Measurements from ENCODE around the gene FAM174B.

The FAM174B gene

DNA sequence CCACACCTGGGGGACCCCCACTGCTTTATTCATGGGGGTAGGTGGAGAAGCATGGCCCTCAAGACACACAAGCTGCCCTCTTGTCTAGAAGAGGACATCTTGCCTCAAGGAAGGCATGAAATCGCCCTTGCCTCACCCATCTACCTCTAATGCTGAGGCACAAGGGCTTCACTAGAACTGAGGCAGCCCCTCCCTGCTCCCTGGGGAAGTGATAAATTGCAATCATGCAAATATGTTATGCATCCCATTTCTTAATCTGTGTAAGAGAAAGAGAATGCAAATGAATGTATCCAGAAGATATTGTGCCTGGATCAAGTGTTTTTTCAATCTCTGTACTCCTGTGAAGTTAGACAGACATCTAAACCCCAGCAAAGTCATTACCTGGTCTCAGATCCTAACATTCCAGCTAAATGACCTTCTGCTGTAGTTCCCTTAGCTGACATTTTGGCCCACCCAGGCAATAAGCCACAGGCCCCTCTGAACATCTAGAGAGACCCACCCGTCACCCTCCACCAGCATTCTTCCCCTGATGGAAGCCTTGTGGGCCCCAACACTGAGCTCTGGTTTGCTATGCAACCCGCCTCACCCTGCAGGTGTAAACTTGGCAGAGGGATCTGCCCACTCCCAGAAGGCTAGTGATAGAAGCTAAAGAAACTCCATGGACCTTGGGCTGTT is 53.8 kb downstream of the FAM174B start:
- no peak for DNase-seq (ENCODE audit: low read depth in 1 of 2, low spot score in 1 of 2)
- Histone ChIP-seq H3K27ac (replicated peaks) (no peak overlapping the region), H3K27me3 (ENCODE audit: insufficient read depth, poor library complexity, severe bottlenecking) (peaks cover 5% of the 10 kb centered on the region), H3K4me3 (replicated peaks; ENCODE audit: insufficient read depth, low read length) (no peak overlapping the region)
- TF ChIP-seq SPI1 (IDR thresholded peaks at IDR 0.05; ENCODE audit: borderline replicate concordance, low read depth) (no peak), GABPA (IDR thresholded peaks at IDR 0.05; ENCODE audit: low read depth) (no peak), POLR2AphosphoS5 (IDR thresholded peaks at IDR 0.05; ENCODE audit: low read depth) (no peak)
- TF ChIP-seq, protein P1, sequence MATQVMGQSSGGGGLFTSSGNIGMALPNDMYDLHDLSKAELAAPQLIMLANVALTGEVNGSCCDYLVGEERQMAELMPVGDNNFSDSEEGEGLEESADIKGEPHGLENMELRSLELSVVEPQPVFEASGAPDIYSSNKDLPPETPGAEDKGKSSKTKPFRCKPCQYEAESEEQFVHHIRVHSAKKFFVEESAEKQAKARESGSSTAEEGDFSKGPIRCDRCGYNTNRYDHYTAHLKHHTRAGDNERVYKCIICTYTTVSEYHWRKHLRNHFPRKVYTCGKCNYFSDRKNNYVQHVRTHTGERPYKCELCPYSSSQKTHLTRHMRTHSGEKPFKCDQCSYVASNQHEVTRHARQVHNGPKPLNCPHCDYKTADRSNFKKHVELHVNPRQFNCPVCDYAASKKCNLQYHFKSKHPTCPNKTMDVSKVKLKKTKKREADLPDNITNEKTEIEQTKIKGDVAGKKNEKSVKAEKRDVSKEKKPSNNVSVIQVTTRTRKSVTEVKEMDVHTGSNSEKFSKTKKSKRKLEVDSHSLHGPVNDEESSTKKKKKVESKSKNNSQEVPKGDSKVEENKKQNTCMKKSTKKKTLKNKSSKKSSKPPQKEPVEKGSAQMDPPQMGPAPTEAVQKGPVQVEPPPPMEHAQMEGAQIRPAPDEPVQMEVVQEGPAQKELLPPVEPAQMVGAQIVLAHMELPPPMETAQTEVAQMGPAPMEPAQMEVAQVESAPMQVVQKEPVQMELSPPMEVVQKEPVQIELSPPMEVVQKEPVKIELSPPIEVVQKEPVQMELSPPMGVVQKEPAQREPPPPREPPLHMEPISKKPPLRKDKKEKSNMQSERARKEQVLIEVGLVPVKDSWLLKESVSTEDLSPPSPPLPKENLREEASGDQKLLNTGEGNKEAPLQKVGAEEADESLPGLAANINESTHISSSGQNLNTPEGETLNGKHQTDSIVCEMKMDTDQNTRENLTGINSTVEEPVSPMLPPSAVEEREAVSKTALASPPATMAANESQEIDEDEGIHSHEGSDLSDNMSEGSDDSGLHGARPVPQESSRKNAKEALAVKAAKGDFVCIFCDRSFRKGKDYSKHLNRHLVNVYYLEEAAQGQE (IDR thresholded peaks at IDR 0.05; ENCODE audit: insufficient replicate concordance, low read depth), result no peak
- TF ChIP-seq, protein P2, sequence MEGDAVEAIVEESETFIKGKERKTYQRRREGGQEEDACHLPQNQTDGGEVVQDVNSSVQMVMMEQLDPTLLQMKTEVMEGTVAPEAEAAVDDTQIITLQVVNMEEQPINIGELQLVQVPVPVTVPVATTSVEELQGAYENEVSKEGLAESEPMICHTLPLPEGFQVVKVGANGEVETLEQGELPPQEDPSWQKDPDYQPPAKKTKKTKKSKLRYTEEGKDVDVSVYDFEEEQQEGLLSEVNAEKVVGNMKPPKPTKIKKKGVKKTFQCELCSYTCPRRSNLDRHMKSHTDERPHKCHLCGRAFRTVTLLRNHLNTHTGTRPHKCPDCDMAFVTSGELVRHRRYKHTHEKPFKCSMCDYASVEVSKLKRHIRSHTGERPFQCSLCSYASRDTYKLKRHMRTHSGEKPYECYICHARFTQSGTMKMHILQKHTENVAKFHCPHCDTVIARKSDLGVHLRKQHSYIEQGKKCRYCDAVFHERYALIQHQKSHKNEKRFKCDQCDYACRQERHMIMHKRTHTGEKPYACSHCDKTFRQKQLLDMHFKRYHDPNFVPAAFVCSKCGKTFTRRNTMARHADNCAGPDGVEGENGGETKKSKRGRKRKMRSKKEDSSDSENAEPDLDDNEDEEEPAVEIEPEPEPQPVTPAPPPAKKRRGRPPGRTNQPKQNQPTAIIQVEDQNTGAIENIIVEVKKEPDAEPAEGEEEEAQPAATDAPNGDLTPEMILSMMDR (IDR thresholded peaks at IDR 0.05; ENCODE audit: insufficient read depth, low read length), result no peak

DNA sequence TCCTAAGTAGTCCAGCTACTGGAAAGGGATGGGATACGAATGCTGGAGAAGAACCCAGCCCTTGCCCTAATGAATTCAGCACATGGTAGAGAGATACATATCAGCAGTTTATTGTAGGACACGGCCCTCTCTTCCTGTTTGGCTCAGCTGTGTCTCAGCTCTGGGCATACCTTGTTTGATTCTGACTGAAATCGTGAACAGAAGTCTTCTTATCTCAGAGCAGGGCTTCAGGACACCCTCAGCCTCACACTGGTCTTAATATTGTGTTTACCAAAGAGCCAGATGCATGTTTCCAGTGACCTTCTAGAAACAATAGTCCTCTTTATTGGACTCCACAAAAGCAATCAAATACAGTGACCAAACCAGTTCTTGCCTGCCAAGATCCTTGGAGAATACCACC is 54.7 kb downstream of the FAM174B start:
- no peak for DNase-seq (ENCODE audit: low read depth in 1 of 2, low spot score in 1 of 2)
- Histone ChIP-seq H3K27ac (replicated peaks) (no peak overlapping the region), H3K27me3 (ENCODE audit: insufficient read depth, poor library complexity, severe bottlenecking) (peaks cover 6% of the 10 kb centered on the region), H3K4me3 (replicated peaks; ENCODE audit: insufficient read depth, low read length) (no peak overlapping the region)
- TF ChIP-seq POLR2AphosphoS5 (IDR thresholded peaks at IDR 0.05; ENCODE audit: low read depth) (no peak), SPI1 (IDR thresholded peaks at IDR 0.05; ENCODE audit: borderline replicate concordance, low read depth) (no peak), GABPA (IDR thresholded peaks at IDR 0.05; ENCODE audit: low read depth) (no peak)
- TF ChIP-seq, protein P2 (IDR thresholded peaks at IDR 0.05; ENCODE audit: insufficient read depth, low read length), result no peak
- TF ChIP-seq, protein P1 (IDR thresholded peaks at IDR 0.05; ENCODE audit: insufficient replicate concordance, low read depth), result no peak

DNA sequence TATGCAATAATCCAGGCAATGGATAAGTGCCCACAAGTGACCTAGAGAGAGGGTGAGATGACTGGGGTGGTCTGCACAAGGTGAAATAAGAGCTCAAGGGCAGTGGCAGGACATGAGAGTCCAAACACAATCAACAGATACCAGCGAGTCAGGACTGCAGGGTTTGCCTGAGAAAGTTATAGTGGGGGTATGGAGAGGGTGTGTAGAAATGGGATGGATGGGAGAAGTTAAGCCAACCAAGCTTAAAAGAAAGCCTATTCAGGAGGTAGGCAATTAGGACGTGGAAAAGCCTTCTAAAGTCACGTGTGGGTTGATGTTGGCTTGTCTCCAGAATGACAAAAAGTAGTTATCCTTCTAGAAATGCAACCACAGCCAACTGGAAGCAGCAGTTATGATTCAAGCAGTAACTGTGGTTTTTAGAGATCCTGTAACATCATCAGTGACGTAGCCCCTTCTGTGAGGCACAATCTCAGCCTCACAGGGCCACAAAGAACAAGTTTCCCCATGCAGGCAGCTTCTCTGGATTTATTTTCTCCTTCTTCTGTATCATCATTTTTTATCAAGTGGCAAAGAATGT is 56.1 kb downstream of the FAM174B start:
- TF ChIP-seq, protein P1 (IDR thresholded peaks at IDR 0.05; ENCODE audit: insufficient replicate concordance, low read depth), result no peak
- no peak for TF ChIP-seq POLR2AphosphoS5 (IDR thresholded peaks at IDR 0.05; ENCODE audit: low read depth)
- TF ChIP-seq SPI1 (IDR thresholded peaks at IDR 0.05; ENCODE audit: borderline replicate concordance, low read depth), result no peak
- TF ChIP-seq, protein P2 (IDR thresholded peaks at IDR 0.05; ENCODE audit: insufficient read depth, low read length), result no peak
- no peak for TF ChIP-seq GABPA (IDR thresholded peaks at IDR 0.05; ENCODE audit: low read depth)
- peaks cover 6% of the 10 kb centered on the region for H3K27me3 ChIP-seq (ENCODE audit: insufficient read depth, poor library complexity, severe bottlenecking)
- no peak overlapping the region for H3K4me3 ChIP-seq (replicated peaks; ENCODE audit: insufficient read depth, low read length)
- no peak for DNase-seq (ENCODE audit: low read depth in 1 of 2, low spot score in 1 of 2)
- H3K27ac ChIP-seq (replicated peaks), result no peak overlapping the region

Measured in HL-60 (cell line).